K562 (cell line): ENCODE data around the gene TBX1. TPM values are rescaled to one million over a fixed set of nuclear protein-coding genes. Genes with fewer than 3 reads are reported as not detected.

Experiments used
- ATAC-seq: fragments of 200-7000 bp; cut with Tn5 transposase; 3 replicates; pipeline ENCODE4 v1.9.1; 2020; ENCODE audit warnings: moderate library complexity
- BruUV-seq: library from RNA; stranded (reverse); fragments of 400-500 nt; replicated peaks from 2 replicates; lab custom pipeline; 2021; lab: Mats Ljungman, UMichigan
- CTCF ChIA-PET: fragments of 300-600 bp; formaldehyde crosslinking; extraction: SDS; loops from one replicate; lab custom pipeline; 2021; ENCODE audit warnings: low intra/inter-chr PET ratio; lab: Yijun Ruan, JAX
- POLR2A ChIA-PET: fragments of 300-600, 350-650 bp; sonication (Branson Sonifier 250); formaldehyde crosslinking; extraction: SDS; loops from one replicate; lab custom pipeline; 2021; ENCODE audit warnings: antibody characterized with exemption, inconsistent platforms; lab: Yijun Ruan, JAX
- DNase-seq, 4 experiments: peaks; one replicate each; pipeline versions ENCODE4 v3.0.0 to v3.0.0-alpha.2; 2011 to 2018; ENCODE audit warnings: low spot score in 3 of 4, mixed read lengths in 3 of 4; ENCODE audit errors: extremely low read depth in 1 of 4
- FAIRE-seq: peaks from 2 replicates; lab custom pipeline; 2011; peaks lifted over from hg19 to GRCh38; lab: Jason Lieb, UNC
- H2AFZ ChIP-seq: 2 replicates; pipeline ENCODE4 v1.6.0; 2011; ENCODE audit warnings: low read depth, low read length, control low read depth, inconsistent platforms
- H3K27ac ChIP-seq: fragments of 200-600 bp; 3 replicates; pipeline ENCODE4 v1.8.0; 2011; ENCODE audit warnings: low read depth, mild to moderate bottlenecking, control low read depth, inconsistent platforms, low read length, moderate library complexity, mixed read lengths; ENCODE audit errors: extremely low read depth
- H3K27me3 ChIP-seq, 2 experiments: fragments of 300-600 bp in 1 of 2; 2 replicates in 1 of 2; 3 replicates in 1 of 2; pipeline versions ENCODE4 v1.6.0 to v1.8.0; 2011; ENCODE audit warnings: inconsistent platforms in 2 of 2, low read length in 2 of 2, mild to moderate bottlenecking in 1 of 2, mixed read lengths in 1 of 2, moderate library complexity in 1 of 2; ENCODE audit not compliant: control insufficient read depth in 2 of 2, insufficient read depth in 2 of 2
- H3K36me3 ChIP-seq: fragments of 300-600 bp; 3 replicates; pipeline ENCODE4 v1.8.0; 2011; ENCODE audit warnings: mild to moderate bottlenecking, low read length, inconsistent platforms; ENCODE audit not compliant: control insufficient read depth, insufficient read depth
- H3K4me1 ChIP-seq, 2 experiments: fragments of 200-600 bp in 1 of 2; replicated peaks in 1 of 2; 2 replicates in 1 of 2; 3 replicates in 1 of 2; pipeline versions ENCODE4 v1.5.1 to v1.8.0; 2011; ENCODE audit warnings: inconsistent platforms in 2 of 2, low read length in 2 of 2, mild to moderate bottlenecking in 1 of 2, mixed read lengths in 1 of 2, moderate library complexity in 1 of 2; ENCODE audit not compliant: control insufficient read depth in 2 of 2, insufficient read depth in 2 of 2
- H3K4me2 ChIP-seq: 2 replicates; pipeline ENCODE4 v1.6.1; 2011; ENCODE audit warnings: low read length, control low read depth, inconsistent platforms, mixed read lengths; ENCODE audit not compliant: insufficient read depth
- H3K4me3 ChIP-seq: fragments of 200-600 bp; sonication (generic), shearing (Covaris generic); 2 replicates; pipeline ENCODE4 v1.5.1; 2016; ENCODE audit warnings: control low read depth, inconsistent platforms
- H3K79me2 ChIP-seq: fragments of 200-600 bp; 3 replicates; pipeline ENCODE4 v1.8.0; 2011; ENCODE audit warnings: low read length, inconsistent platforms; ENCODE audit not compliant: control insufficient read depth, insufficient read depth
- H3K9ac ChIP-seq, 2 experiments: 2 replicates each; pipeline versions ENCODE4 v1.6.0 to v1.6.1; 2011; ENCODE audit warnings: low read depth in 2 of 2, low read length in 2 of 2, control low read depth in 1 of 2, inconsistent platforms in 1 of 2, mild to moderate bottlenecking in 1 of 2, mixed read lengths in 1 of 2; ENCODE audit not compliant: insufficient read depth in 1 of 2
- H3K9me1 ChIP-seq: one replicate; pipeline ENCODE4 v1.6.0; 2011; ENCODE audit warnings: inconsistent platforms, mild to moderate bottlenecking, low read length, moderate library complexity; ENCODE audit not compliant: control insufficient read depth, insufficient read depth
- H3K9me3 ChIP-seq: replicated peaks from 2 replicates; pipeline ENCODE4 v1.5.1; 2011; ENCODE audit warnings: low read depth, low read length, inconsistent platforms; ENCODE audit not compliant: control insufficient read depth, insufficient read depth
- H4K20me1 ChIP-seq: replicated peaks from 2 replicates; pipeline ENCODE4 v1.6.1; 2011; ENCODE audit warnings: low read length, inconsistent platforms, mixed read lengths; ENCODE audit not compliant: control insufficient read depth, insufficient read depth
- CEBPB ChIP-seq: fragments of 450-650 bp; IDR thresholded peaks from 2 replicates; pipeline ENCODE4 v1.6.1; 2016; ENCODE audit warnings: missing genetic modification characterization, missing compliant biosample characterization
- CEBPG ChIP-seq, 3 experiments: fragments of 200-800 bp in 1 of 3; sonication (Bioruptor generic) in 1 of 3; sonication (generic) in 1 of 3; formaldehyde crosslinking in 1 of 3; IDR thresholded peaks in 2 of 3; conservative IDR thresholded peaks in 1 of 3; 2 replicates each; pipeline versions ENCODE4 v1.6.1 to v1.8.0; 2016 to 2022; ENCODE audit warnings: missing compliant biosample characterization in 2 of 3, missing genetic modification characterization in 2 of 3, mild to moderate bottlenecking in 1 of 3, missing genetic modification reagents in 1 of 3
- CTBP1 ChIP-seq: fragments of 450-650 bp; IDR thresholded peaks from 2 replicates; pipeline ENCODE4 v1.6.1; 2016; ENCODE audit warnings: borderline replicate concordance
- CXXC5 ChIP-seq: fragments of 250-450 bp; sonication (Bioruptor Pico); IDR thresholded peaks from 2 replicates; pipeline ENCODE4 v1.8.0; 2022; ENCODE audit warnings: inconsistent platforms, mild to moderate bottlenecking, moderate library complexity
- HIVEP1 ChIP-seq: fragments of 250-450 bp; sonication (Bioruptor Pico); IDR thresholded peaks from 2 replicates; pipeline ENCODE4 v1.4.0; 2020; ENCODE audit warnings: mild to moderate bottlenecking
- IFI16 ChIP-seq: fragments of 250-450 bp; sonication (Bioruptor Pico); IDR thresholded peaks from 2 replicates; pipeline ENCODE4 v2.1.2; 2022; ENCODE audit warnings: mild to moderate bottlenecking, inconsistent platforms
- JUNB ChIP-seq: fragments of 450-650 bp; formaldehyde crosslinking; conservative IDR thresholded peaks from 2 replicates; pipeline ENCODE4 v1.4.0; 2020; ENCODE audit warnings: mild to moderate bottlenecking
- KDM1A ChIP-seq, 2 experiments: fragments of 450-650 bp; IDR thresholded peaks; 2 replicates each; pipeline ENCODE4 v1.6.1; 2016; ENCODE audit warnings: mild to moderate bottlenecking in 2 of 2
- LEF1 ChIP-seq: fragments of 450-650 bp; IDR thresholded peaks from 2 replicates; pipeline ENCODE4 v1.6.1; 2016; ENCODE audit warnings: mild to moderate bottlenecking
- MTF1 ChIP-seq: fragments of 250-450 bp; sonication (Bioruptor Pico); IDR thresholded peaks from 2 replicates; pipeline ENCODE4 v1.9.0; 2021; ENCODE audit warnings: moderate library complexity, mild to moderate bottlenecking, inconsistent platforms, borderline replicate concordance
- PHF21A ChIP-seq: fragments of 450-650 bp; IDR thresholded peaks from 2 replicates; pipeline ENCODE4 v1.6.1; 2017; ENCODE audit warnings: low read depth, borderline replicate concordance
- PHF8 ChIP-seq: fragments of 200-600 bp; sonication (generic); IDR thresholded peaks from 2 replicates; pipeline ENCODE4 v1.6.1; 2012; ENCODE audit warnings: mixed run types, mild to moderate bottlenecking, inconsistent platforms, low read length, moderate library complexity, borderline replicate concordance
- RBM17 ChIP-seq: fragments of 200-400 bp; formaldehyde crosslinking; IDR thresholded peaks from 2 replicates; pipeline ENCODE4 v1.6.1; 2017; ENCODE audit warnings: low read depth, mild to moderate bottlenecking, low read length, borderline replicate concordance
- RUNX1 ChIP-seq: sonication (generic); IDR thresholded peaks from 2 replicates; pipeline ENCODE4 v1.6.1; 2016; ENCODE audit warnings: antibody characterized with exemption, low read depth
- SRSF7 ChIP-seq: fragments of 200-400 bp; formaldehyde crosslinking; optimal IDR thresholded peaks from 2 replicates; pipeline ENCODE3; 2017; ENCODE audit warnings: mild to moderate bottlenecking, low read depth, low read length
- TEAD2 ChIP-seq: fragments of 450-650 bp; IDR thresholded peaks from 2 replicates; pipeline ENCODE4 v1.6.1; 2016; ENCODE audit warnings: missing genetic modification characterization, control low read depth, missing compliant biosample characterization
- TRIM28 ChIP-seq: fragments of 450-650 bp; IDR thresholded peaks from 2 replicates; pipeline ENCODE4 v1.6.1; 2017
- ZC3H8 ChIP-seq: fragments of 450-650 bp; IDR thresholded peaks from 2 replicates; pipeline ENCODE4 v1.6.1; 2017
- ZNF140 ChIP-seq: fragments of 250-450 bp; sonication (Bioruptor Pico); IDR thresholded peaks from 2 replicates; pipeline ENCODE4 v1.8.0; 2021; ENCODE audit warnings: moderate library complexity, mild to moderate bottlenecking, inconsistent platforms
- ZNF197 ChIP-seq: fragments of 200-800 bp; sonication (Bioruptor generic); IDR thresholded peaks from 2 replicates; pipeline ENCODE4 v1.6.1; 2016; ENCODE audit warnings: low read depth, missing genetic modification characterization, missing compliant biosample characterization
- ZNF280B ChIP-seq: fragments of 250-450 bp; sonication (Bioruptor Pico); IDR thresholded peaks from 2 replicates; pipeline ENCODE4 v1.5.1; 2021; ENCODE audit warnings: mild to moderate bottlenecking
- ZNF316 ChIP-seq: fragments of 450-650 bp; IDR thresholded peaks from 2 replicates; pipeline ENCODE4 v1.6.1; 2016
- ZNF644 ChIP-seq: fragments of 200-800 bp; sonication (Bioruptor generic); IDR thresholded peaks from 2 replicates; pipeline ENCODE4 v1.6.1; 2016; ENCODE audit warnings: low read depth, missing genetic modification characterization, missing compliant biosample characterization
- ZNF764 ChIP-seq: fragments of 250-450 bp; sonication (Bioruptor Pico); IDR thresholded peaks from 2 replicates; pipeline ENCODE4 v1.4.0; 2020; ENCODE audit warnings: low read depth, mild to moderate bottlenecking, moderate library complexity
- WGBS: fragments of 100-300 bp; shearing (Covaris generic); methylation state at CpG from one replicate; pipeline ENCODE4 v1.1.6; 2016; ENCODE audit warnings: low coverage, mixed read lengths; ENCODE audit not compliant: insufficient coverage; ENCODE audit errors: missing lambda C conversion rate; 5-methylcytosine and 5-hydroxymethylcytosine counted together
- in situ Hi-C: fragments of 300-500 bp; cut with MboI; formaldehyde crosslinking; loops from 4 replicates; pipeline ENCODE4 v1.15.0; 2018; ENCODE audit warnings: inconsistent platforms, mixed read lengths
- intact Hi-C: fragments of 100-400 bp; cut with micrococcal nuclease; formaldehyde crosslinking; loops from 2 replicates; pipeline ENCODE4 v1.14.2; 2022
- polyA plus RNA-seq, 8 experiments: library from polyadenylated mRNA; depleted of rRNA in 4 of 8; stranded (reverse) in 5 of 8; unstranded in 3 of 8; fragments of >200 nt; fragmentation: Nextera tagmentation in 2 of 8; fragmentation: Illumina TruSeq in 1 of 8; extraction: Ambion mirVana in 2 of 8; extraction: Trizol in 1 of 8; gene quantifications; 2 replicates each; pipeline versions ENCODE4 v1.2.1 to v1.2.3, GENCODE V29; 2011 to 2014; ENCODE audit warnings: inconsistent platforms in 1 of 8, missing spikeins in 1 of 8
- total RNA-seq, 7 experiments: library from RNA; depleted of rRNA in 6 of 7; stranded (reverse); fragments of >200 nt in 6 of 7; fragmentation: Illumina TruSeq in 2 of 7; extraction: Trizol in 2 of 7; gene quantifications; 2 replicates each; pipeline versions ENCODE4 v1.2.1 to v1.2.3, GENCODE V29; 2011 to 2021; ENCODE audit warnings: low replicate concordance in 1 of 7

The TBX1 gene
- total and polyA plus RNA-seq, 9 of the 15 experiments (the other 6 are each of a cell fraction or from before 2014, with no cell fraction given) = 0.07 to 35.0 (median 3.9) TPM

- POLR2A ChIA-PET = interaction anchor here (0.6 to 16.8 kb wide), 8 partner anchors 10 to 526 kb away, joined by 3 to 205 read pairs (median 3); partner anchors contain the start of genes DGCR6L and TXNRD2
- no peak overlapping the region for H3K9ac ChIP-seq
- intact Hi-C loops (no loop called here), in situ Hi-C loops (no loop called here)
- no peaks in the 10 kb centered on the region for H4K20me1 ChIP-seq
- H2AFZ ChIP-seq = no peak overlapping the region
- BruUV-seq = no TSS peak
- H3K27ac ChIP-seq = no peak overlapping the region
- peaks cover 2% of the 10 kb centered on the region for H3K9me3 ChIP-seq
- CTCF ChIA-PET = no interaction called here
- H3K4me2 ChIP-seq = no peak overlapping the region
- DNase-seq (no peak), FAIRE-seq (no peak), ATAC-seq (no peak)
- no peak overlapping the region for H3K4me3 ChIP-seq
- no peaks in the 10 kb centered on the region for H3K27me3 ChIP-seq
- H3K79me2 ChIP-seq = no peaks in the 10 kb centered on the region
- no peaks in the 10 kb centered on the region for H3K9me1 ChIP-seq
- H3K36me3 ChIP-seq = peaks cover 3% of the 10 kb centered on the region; the same call in 1 of the 3 replicates
- WGBS = 2% methylated on average over 2 of the region's 2 CpGs
- peaks cover 0 to 26% of the 10 kb centered on the region in 2 experiments; a peak in 1 of 5 replicates for H3K4me1 ChIP-seq
- TF ChIP-seq ZNF764 (CRISPR knock-in tag) = no peak
- no peak for TF ChIP-seq JUNB (CRISPR knock-in tag)
- no peak for TF ChIP-seq ZNF644
- no peak for TF ChIP-seq CEBPG (CRISPR knock-in tag; IDR thresholded peaks at IDR 0.05)
- TF ChIP-seq CEBPG (tag; conservative IDR thresholded peaks at IDR 0.05 in 1 of 2, IDR thresholded peaks at IDR 0.05 in 1 of 2) = peak in 1 of 2 experiments; percentile 57; a peak in 2 of 4 replicates
- peak; percentile 68; the same call in 1 of the 2 replicates for TF ChIP-seq TRIM28
- no peak for TF ChIP-seq KDM1A (IDR thresholded peaks at IDR 0.05)
- no peak for TF ChIP-seq ZC3H8
- TF ChIP-seq PHF8 = peak; percentile 24; the same call in 1 of the 2 replicates
- TF ChIP-seq ZNF280B (CRISPR knock-in tag) = peak; percentile 80
- TF ChIP-seq RUNX1 = no peak
- TF ChIP-seq PHF21A = no peak
- TF ChIP-seq ZNF197 (CRISPR knock-in tag) = no peak
- TF ChIP-seq ZNF316 = no peak
- TF ChIP-seq ZNF140 (CRISPR knock-in tag) = no peak
- no peak for TF ChIP-seq RBM17
- no peak for TF ChIP-seq CTBP1
- TF ChIP-seq TEAD2 (tag) = no peak
- peak; percentile 67 for TF ChIP-seq CEBPB (tag)
- TF ChIP-seq MTF1 (CRISPR knock-in tag) = no peak
- no peak for TF ChIP-seq LEF1
- TF ChIP-seq CXXC5 = no peak
- TF ChIP-seq IFI16 (CRISPR knock-in tag) = 0 out of 2 replicates have a peak, but pooled peaks have one; percentile 48
- no peak for TF ChIP-seq SRSF7
- TF ChIP-seq HIVEP1 (CRISPR knock-in tag) = no peak
These were observed 32.6 kb downstream of the TBX1 start for GRCh38 chr22:19793161-19793560.
